ENCODE data around the gene GPR143. TPM values are rescaled to one million over a fixed set of nuclear protein-coding genes. Genes with fewer than 3 reads are reported as not detected.

The GPR143 gene
- total and polyA plus RNA-seq, 10 of the 15 experiments (the other 5 are each of a cell fraction or from before 2014, with no cell fraction given): 0.05 to 0.31 (median 0.15) TPM; not detected in 5

DNA sequence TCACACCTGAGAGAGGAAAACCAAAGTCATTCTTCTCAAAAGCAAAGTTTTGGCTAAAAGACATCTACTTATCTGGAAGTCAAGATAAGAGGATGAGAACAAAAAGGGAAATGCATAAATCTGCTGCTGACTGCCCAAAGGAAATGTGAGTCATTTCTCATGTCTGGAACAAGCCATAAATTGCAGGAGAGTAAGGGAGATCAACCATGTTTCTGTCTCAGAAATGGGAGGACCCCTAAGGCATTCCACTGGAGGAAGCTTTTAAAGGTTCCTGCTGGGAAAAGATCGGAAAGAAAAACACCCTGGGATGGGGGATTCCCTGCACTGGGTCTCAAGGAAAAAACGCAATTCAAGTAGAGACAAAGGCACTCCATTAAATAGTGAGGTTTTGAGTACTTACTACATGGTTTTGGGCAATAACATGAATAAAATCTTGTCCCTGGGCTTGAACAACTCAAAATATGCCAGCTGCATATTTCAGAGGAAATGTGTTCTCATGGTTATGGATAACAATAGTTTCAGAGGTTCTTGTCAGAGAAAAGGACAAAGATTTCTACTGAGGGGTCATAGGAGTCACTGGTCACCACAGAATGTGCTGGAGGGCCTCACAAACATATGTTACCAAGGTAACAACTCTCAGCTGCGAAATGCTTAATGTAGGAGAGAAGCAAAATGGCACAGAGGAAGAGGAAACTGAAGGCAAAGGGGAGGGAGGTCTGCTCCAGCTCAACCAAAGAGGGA is 19.3 kb downstream of the GPR143 start:
- DNase-seq (ENCODE audit: low read depth, low spot score) (no peak), ATAC-seq (peak; percentile 39; the same call in 2 of the 3 replicates), FAIRE-seq (no peak)
- ChIA-PET SMC1A (ENCODE audit: uncharacterized antibody, unreplicated experiment) (no interaction called here), RAD21 (ENCODE audit: unreplicated experiment) (no interaction called here), CTCF (no interaction called here), POLR2A (interaction anchor here (0.7 kb wide), 1 partner anchor 405 kb away, joined by 4 read pairs; no protein-coding TSS in a partner anchor)
- Histone ChIP-seq H3K27me3 (replicated peaks in 1 of 2; ENCODE audit: control insufficient read depth in 2 of 2, insufficient read depth in 2 of 2, low read length in 1 of 2) (no peaks in the 10 kb centered on the region), H3K9me3 (replicated peaks; ENCODE audit: control insufficient read depth, insufficient read depth, low read length) (no peaks in the 10 kb centered on the region; the same call in 2 of the 3 replicates), H3K27ac (ENCODE audit: control insufficient read depth, insufficient read depth) (no peak overlapping the region), H4K20me1 (ENCODE audit: control insufficient read depth, insufficient read depth) (no peaks in the 10 kb centered on the region), H2AFZ (ENCODE audit: control insufficient read depth, low read depth, low read length) (no peak overlapping the region), H3K4me3 (no peak overlapping the region), H3K36me3 (ENCODE audit: control insufficient read depth in 2 of 2, insufficient read depth in 2 of 2, low read length in 1 of 2) (no peaks in the 10 kb centered on the region), H3K4me2 (ENCODE audit: control insufficient read depth, insufficient read depth) (no peak overlapping the region), H3K79me2 (ENCODE audit: control insufficient read depth, insufficient read depth, low read length) (no peaks in the 10 kb centered on the region), H3K4me1 (ENCODE audit: control insufficient read depth, insufficient read depth, low read length) (no peaks in the 10 kb centered on the region), H3K9ac (ENCODE audit: control insufficient read depth, insufficient read depth, low read length) (no peak overlapping the region)
- no TSS peak for BruUV-seq (replicated peaks)
- intact Hi-C loops (cut with micrococcal nuclease; ENCODE audit: unreplicated experiment) (loop anchor here (10.0 kb wide), 1 partner anchor 198 kb away; no protein-coding TSS in a partner anchor), in situ Hi-C loops (cut with MboI) (no loop called here)
- WGBS (ENCODE audit: insufficient coverage, insufficient replicate concordance, low lambda C conversion rate, missing lambda C conversion rate): 5% methylated on average over 3 of the region's 3 CpGs
- TF ChIP-seq SPI1 (IDR thresholded peaks at IDR 0.05; ENCODE audit: borderline replicate concordance, insufficient read depth, low read depth, low read length): no peak
- no peak for TF ChIP-seq YBX1 (IDR thresholded peaks at IDR 0.05)
- TF ChIP-seq FOXM1 (IDR thresholded peaks at IDR 0.05; ENCODE audit: low read depth, low read length): no peak
- peak; percentile 40; the same call in 1 of the 2 replicates for TF ChIP-seq EED (IDR thresholded peaks at IDR 0.05; ENCODE audit: low read depth)
- TF ChIP-seq SMC3 (IDR thresholded peaks at IDR 0.05; ENCODE audit: borderline replicate concordance, low read length): no peak

DNA sequence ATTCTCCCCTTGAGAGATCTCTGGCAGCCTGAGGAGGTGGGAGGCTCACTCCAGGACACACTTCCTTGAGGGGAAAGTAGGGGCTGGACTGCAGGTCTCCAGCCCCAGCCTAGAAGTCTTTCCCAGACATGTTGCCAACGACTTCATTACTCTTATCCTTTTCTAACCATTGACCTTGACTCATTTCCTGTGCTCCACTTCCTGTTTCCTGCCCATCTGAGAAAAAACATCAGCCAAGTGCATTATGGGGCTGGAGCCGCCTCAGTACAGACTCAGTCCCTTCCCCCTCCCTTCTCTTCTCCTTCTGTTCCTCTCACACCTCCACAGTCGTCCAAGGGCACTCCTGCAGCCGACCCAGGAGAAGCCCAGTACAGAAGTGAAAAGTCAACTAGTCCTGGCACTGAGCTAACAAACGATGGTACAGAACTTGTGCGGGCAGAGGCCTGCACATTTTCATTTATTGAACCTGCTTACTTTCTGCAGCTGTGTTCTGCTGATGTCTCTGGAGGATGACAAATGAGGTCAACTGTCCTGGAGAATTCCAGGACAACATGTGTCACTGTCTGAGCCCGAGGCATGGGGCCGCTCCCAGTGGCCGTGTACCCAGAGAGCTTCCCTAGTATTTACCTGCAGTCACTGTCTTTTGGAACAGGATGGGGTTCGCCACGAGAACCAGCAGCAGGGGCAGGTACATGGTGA is 20.1 kb downstream of the GPR143 start:
- WGBS (ENCODE audit: insufficient coverage, insufficient replicate concordance, low lambda C conversion rate, missing lambda C conversion rate): 61% methylated on average over 11 of the region's 11 CpGs
- no peaks in the 10 kb centered on the region; the same call in 2 of the 3 replicates for H3K9me3 ChIP-seq (replicated peaks; ENCODE audit: control insufficient read depth, insufficient read depth, low read length)
- no peak overlapping the region for H3K4me3 ChIP-seq
- FAIRE-seq: no peak
- ChIA-PET CTCF (no interaction called here), POLR2A (no interaction called here), RAD21 (ENCODE audit: unreplicated experiment) (no interaction called here), SMC1A (ENCODE audit: uncharacterized antibody, unreplicated experiment) (no interaction called here)
- BruUV-seq (replicated peaks): no TSS peak
- no peaks in the 10 kb centered on the region for H3K4me1 ChIP-seq (ENCODE audit: control insufficient read depth, insufficient read depth, low read length)
- no peak overlapping the region for H2AFZ ChIP-seq (ENCODE audit: control insufficient read depth, low read depth, low read length)
- no peak overlapping the region for H3K4me2 ChIP-seq (ENCODE audit: control insufficient read depth, insufficient read depth)
- H4K20me1 ChIP-seq (ENCODE audit: control insufficient read depth, insufficient read depth): no peaks in the 10 kb centered on the region
- H3K36me3 ChIP-seq (ENCODE audit: control insufficient read depth in 2 of 2, insufficient read depth in 2 of 2, low read length in 1 of 2): no peaks in the 10 kb centered on the region
- in situ Hi-C loops (cut with MboI) (no loop called here), intact Hi-C loops (cut with micrococcal nuclease; ENCODE audit: unreplicated experiment) (loop anchor here (10.0 kb wide), 1 partner anchor 199 kb away; no protein-coding TSS in a partner anchor)
- no peak overlapping the region for H3K27ac ChIP-seq (ENCODE audit: control insufficient read depth, insufficient read depth)
- no peak overlapping the region for H3K9ac ChIP-seq (ENCODE audit: control insufficient read depth, insufficient read depth, low read length)
- no peaks in the 10 kb centered on the region for H3K79me2 ChIP-seq (ENCODE audit: control insufficient read depth, insufficient read depth, low read length)
- no peak for DNase-seq (ENCODE audit: low read depth, low spot score)
- ATAC-seq: no peak
- no peaks in the 10 kb centered on the region for H3K27me3 ChIP-seq (replicated peaks in 1 of 2; ENCODE audit: control insufficient read depth in 2 of 2, insufficient read depth in 2 of 2, low read length in 1 of 2)
- TF ChIP-seq BHLHE40 (IDR thresholded peaks at IDR 0.05; ENCODE audit: borderline replicate concordance in 1 of 2, low read depth in 2 of 2, low read length in 1 of 2) (no peak), SPI1 (IDR thresholded peaks at IDR 0.05; ENCODE audit: borderline replicate concordance, insufficient read depth, low read depth, low read length) (peak; percentile 47; the same call in 1 of the 2 replicates), RBBP5 (conservative IDR thresholded peaks at IDR 0.05) (no peak), ZBED1 (IDR thresholded peaks at IDR 0.05; ENCODE audit: borderline replicate concordance) (no peak), JUND (IDR thresholded peaks at IDR 0.05; ENCODE audit: low read depth, low read length) (no peak), ZNF217 (IDR thresholded peaks at IDR 0.05) (no peak), MTA2 (IDR thresholded peaks at IDR 0.05; ENCODE audit: low read depth) (no peak), GABPA (IDR thresholded peaks at IDR 0.05; ENCODE audit: low read depth) (peak; percentile 60; the same call in 1 of the 2 replicates), ETV6 (conservative IDR thresholded peaks at IDR 0.05 in 1 of 2, IDR thresholded peaks at IDR 0.05 in 1 of 2; ENCODE audit: borderline replicate concordance in 1 of 2, low read depth in 1 of 2) (peak in 1 of 2 experiments; percentile 35; a peak in 1 of 4 replicates)

All from GM12878 (cell line).